Adrenal gland (tissue), 5 donors: ENCODE results near the gene FBLN1.

Experiments used
- CTCF ChIP-seq, 6 experiments: fragments of 450-650 bp in 4 of 6; fragments of 200-600 bp in 2 of 6; sonication (generic) in 1 of 6; IDR thresholded peaks; 1 replicate in 5 of 6; 2 replicates in 1 of 6; pipeline versions ENCODE4 v1.5.1 to v1.8.0; 2016 to 2021; ENCODE audit warnings: antibody characterized with exemption in 6 of 6, mild to moderate bottlenecking in 2 of 6, moderate library complexity in 1 of 6
- POLR2A ChIP-seq, 2 donors: fragments of 450-650 bp; IDR thresholded peaks; one replicate each; pipeline ENCODE4 v1.6.1; 2017; ENCODE audit warnings: antibody characterized with exemption in 2 of 2, mild to moderate bottlenecking in 2 of 2, moderate library complexity in 1 of 2
- donor health status: DM: no; HTN: no; CAD: no.

GRCh38 chr22:45502215-45503049, at the start of gene FBLN1:
- TF ChIP-seq CTCF (IDR thresholded peaks at IDR 0.05) (no peak), POLR2A (IDR thresholded peaks at IDR 0.05) (no peak)
